HG03520 (cell line): ENCODE data around the gene ADAP1.
"Not testable (repeated sequence)": the region's sequence is repeated elsewhere in the genome, so short reads cannot be mapped to it uniquely, and the experiment has no call there.

ENCODE experiments used
- ATAC-seq: cut with Tn5 transposase; IDR thresholded peaks from one replicate; pipeline ENCODE4 v1.9.1; 2021; ENCODE audit warnings: mild to moderate bottlenecking, moderate library complexity; ENCODE audit not compliant: unreplicated experiment

ADAP1 gene

DNA sequence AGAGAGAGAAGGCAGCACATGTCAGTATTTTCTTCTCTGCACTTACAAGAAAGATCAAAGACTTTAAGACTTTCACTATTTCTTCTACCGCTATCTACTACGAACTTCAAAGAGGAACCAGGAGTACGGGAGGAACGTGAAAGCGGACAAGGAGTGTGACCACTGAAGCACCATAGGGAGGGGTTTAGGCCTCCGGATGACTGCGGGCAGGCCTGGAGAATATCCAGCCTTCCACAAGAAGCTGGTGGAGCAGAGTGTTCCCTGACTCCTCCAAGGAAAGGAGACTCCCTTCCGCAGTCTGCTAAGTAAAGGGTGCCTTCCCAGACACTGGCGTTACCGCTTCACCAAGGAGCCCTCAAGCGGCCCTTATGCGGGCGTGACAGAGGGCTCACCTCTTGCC, 6.5 kb upstream of the ADAP1 start:
- not testable (repeated sequence) for ATAC-seq

DNA sequence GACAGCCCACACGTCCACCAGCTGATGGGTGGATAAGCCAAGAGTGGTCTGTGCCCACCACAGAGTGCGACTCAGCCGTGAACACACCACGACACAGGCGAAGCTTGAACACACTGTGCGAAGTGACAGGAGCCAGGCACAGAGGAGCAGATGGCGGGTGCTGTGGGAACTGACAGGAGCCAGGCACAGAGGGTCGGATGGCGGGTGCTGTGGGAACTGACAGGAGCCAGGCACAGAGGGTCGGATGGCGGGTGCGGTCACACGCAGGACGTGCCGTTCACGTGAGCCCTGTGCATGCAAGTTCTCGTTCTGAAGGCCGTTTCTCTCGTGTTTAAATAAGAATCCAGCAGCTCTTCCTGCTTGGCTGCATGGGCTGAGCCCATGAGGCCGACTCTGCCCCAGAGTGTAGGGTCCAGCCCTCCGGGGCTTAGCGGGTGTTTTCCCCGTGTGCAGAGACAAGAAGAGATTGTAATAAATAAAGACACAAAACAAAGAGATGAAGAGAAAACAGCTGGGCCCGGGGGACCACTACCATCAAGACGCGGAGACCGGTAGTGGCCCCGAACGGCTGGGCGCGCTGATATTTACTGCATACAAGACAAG, 5.9 kb upstream of the ADAP1 start:
- ATAC-seq, result no peak

DNA sequence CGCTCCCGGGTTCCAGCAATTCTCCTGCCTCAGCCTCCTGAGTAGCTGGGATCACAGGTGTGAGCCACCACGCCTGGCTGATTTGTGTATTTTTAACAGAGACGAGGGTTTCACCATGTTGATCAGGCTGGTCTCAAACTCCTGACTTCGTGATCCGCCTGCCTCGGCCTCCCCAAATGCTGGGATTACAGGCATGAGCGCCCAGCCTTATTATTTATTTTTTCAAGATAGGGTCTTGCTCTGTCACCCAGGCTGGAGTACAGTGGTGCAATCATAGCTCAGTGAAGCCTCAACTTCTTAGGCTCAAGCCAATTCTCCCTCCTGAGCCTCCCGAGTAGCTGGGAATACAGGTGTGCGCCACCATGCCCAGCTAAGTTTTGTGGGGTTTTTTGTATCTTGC, 5.3 kb upstream of the ADAP1 start:
- ATAC-seq, result not testable (repeated sequence)

DNA sequence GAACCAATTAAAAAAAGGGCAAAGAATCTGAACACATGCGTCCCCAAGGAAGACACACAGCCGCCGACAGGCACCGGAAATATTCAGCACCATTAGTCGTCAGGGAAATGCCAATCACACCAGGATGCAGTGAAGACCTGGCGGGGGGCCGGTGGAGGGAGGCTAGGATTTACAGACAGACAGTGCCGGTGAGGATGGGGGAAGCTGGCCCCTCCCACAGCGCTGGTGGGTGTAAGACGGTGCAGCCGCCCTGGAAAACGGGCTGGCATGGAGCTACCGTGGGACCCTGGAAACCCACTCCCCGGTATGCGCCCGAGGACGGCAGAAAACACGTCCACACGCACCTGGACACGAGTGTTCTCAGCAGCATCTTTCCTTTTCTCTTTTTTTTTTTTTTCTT, 4.8 kb upstream of the ADAP1 start:
- ATAC-seq, result no peak

DNA sequence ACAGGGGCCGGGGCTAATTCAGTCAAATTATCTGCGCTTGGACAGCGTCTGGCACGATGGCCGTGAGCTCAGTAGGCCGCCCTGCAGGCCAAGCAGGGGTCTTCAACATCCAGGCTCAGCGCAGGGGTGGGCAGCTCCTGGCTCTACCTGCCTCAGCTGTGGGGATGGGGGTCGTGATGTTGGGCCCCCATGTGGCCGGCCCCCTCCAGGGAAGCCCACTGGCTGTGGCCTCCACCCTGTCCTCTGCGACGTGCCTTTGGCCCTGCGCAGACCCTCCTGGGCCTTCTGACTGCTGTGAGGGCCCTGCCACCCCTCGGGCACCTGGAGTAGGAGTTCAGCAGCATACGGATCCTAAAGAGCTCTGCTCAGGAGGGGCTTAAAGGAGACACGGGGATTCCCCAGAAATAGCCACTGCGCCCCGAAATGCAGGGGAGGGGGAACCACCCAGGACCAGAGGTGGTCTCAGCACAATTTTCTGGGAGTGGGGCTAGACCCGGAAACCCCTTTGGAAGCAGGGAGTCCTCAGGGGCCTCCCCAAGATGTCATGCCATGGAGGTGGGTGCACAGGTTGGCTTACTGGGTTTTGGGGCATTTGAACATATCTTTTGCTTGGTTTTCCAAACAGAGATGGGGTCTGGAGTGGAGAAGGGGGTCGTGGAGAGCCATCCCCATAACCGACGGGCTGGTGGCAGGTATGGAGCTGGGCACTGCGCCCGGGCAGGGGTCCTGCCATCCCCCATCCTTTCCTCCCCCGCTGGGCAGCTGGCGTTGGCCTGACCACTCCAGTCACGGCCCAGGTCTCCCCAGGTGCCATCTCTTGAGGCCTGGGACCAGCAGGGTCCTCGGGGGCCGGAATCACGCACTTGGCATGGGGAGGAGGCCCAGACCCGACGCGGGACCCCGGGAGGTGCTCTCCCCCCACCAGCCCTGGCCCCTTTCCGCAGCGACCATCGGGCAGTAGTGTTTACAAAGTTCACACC, 4.0 kb upstream of the ADAP1 start:
- ATAC-seq, result no peak

DNA sequence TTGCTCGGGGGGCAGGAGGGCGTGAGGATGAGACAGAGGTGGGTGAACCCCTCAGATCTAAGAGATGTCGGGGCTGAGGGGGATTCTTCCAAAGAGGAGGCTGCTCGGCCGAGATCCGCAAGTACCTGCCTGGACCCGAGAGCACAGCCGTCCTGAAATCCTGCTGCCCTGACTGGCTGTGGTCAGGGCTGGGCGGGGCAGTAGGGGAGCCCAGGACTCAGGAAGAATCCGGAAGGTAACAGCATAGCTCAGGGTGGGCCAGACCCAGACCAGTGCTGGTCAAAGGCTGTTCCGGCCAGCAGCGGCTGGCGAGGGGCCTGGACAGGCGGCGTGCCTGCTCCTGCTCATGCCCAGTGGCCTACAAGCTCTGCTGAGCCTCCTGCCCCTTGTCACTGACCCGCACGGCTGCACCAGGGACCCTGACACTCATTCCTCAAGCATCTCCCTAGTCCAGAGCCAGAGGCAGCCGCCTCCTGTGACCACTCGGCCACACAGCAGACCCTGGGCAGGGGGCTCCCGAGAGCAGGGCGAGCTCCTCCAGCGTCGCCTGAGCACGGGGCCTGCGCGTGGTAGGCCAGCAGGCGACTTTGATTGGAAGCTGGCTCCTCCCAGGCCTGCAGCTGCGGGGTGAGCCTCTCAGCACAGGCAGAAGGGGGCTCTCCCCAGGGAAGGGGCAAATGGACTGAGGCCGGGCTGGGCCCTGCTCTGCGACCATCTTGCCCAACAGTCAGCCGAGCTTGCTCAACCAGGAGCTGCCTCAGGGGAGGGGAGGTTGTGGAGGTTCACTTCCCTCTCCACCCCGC, 3.1 kb upstream of the ADAP1 start:
- no peak for ATAC-seq

DNA sequence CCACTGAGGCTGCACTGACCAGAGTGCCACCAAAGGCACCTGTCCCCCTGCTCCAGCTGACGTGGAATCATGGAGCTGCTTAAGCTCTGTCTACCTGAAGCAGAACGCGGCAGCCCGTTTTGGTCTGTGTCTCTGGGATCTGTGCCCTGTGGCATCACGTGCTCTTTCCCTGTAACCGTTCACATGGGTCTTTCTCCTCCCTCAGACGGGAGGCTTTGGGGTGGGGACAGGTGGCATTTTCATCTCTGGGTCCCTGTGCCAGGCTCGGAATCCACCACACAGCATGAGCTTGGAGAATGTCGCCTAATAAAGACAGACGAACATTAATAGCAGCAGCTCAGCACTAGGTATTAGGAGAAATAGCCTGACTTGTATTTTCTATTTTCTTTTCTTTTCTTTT, 1.6 kb upstream of the ADAP1 start:
- ATAC-seq, result no peak

DNA sequence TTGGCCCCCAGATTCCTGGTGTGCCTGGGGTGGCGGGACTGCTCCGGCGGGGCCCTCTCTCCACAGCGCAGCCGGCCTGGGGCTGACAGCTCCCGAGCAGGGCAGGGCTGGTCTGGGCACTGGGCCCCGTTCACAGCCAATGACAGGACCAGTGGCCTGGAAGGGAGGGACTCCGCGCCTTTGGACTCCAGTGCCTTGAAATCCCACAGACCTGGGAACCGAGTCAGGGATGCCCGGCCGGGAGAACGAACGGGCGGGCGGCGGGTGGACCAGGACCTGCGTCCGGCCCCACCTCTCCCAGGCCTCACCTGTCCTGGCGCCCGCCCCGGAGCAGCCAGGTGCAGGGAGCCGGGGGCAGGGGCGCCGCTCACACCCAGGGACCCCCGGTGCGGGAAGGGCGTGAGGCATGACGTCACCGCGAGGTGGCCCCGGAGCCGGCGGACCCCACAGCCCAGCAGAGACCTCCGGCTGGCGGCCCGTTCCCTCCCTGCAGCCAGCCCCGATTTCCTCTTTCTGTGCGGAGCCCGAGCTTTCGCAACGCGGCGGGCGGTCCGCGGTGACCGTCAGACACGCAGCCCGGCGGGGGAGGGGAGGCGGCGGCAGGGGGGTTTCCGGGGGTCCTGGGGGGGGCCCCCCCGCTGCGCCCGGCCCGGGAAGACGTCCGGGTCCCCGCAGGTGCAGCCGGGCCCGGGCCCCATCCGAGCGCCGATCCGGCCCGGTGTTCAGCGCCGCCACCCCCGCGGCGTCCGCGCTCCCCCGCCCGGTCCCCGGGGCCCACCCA, 743 bp downstream of the ADAP1 start:
- ATAC-seq, result peak; percentile 12

DNA sequence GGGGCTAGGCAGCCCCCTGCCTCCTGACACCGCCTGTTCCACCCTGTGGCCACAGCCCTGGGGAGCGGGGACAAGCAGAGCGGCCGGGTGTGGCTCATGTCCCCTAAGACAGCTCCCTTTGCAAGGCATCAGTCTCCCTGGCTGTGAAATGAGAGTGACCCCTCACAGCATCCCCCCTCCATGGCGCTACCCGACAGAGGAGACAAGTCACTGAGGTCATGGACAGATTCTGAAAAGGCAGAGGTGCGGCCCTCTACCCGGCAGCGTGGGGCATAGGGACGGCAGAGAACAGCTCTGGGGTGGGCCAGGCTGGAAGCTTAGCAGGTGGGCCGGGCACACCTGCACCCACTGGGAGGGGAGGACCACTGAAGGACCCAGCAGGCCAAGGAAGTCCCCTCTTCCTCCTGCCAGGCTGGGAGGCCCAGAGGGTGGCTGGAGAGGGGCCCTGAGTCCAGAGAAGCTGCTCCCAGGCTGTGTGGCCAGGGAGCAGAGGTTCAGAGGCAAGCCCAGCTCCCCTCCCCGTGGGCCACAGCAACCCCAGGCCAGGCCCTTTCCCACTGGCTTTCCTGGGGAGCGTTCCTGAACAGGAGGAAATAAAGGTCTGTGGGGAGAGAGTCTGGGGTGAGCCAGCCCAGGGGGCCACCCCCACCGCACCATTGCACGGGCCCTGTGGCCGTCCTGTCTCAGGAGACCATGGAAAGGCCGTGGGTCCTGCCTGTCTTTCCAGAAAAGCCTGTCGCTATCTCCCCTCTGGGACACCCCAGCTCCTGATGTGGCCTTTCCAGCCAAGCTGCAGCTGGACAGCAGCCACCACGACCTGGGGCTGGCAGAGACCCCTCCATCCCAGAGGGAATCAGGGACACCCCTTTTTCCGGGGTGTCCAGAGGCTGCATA, 1.7 kb downstream of the ADAP1 start:
- no peak for ATAC-seq

DNA sequence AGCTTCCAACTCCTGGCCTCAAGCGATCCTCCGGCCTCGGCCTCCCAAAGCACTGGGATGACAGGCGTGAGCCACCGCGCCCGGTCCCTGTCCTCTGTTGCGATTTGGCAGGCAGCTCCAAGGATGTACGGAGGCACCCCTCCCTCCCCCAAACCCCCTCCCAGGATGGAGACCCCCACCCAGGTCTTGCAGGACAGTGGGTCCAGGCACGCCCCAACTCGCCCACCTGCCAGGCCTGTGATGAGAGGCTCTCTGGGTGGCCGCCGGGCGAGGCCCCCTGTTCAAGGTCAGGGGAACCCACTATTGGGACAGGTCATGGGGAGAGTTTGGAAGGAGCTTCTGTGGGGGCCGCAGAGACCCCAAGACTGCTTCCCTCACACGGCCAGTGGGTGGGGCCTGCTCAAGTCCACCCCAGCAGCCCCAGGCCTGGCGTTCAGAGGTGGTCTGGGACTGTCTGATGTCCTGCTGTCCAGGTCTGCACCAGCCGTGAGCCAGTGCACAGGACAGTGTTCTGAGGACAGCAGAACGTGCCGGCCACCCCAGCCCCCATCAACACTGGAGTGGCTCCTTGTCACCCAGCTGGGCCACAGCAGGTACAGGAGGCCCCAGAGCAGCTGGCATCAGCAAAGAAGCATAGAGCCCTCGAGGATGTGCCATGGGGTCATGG, 2.5 kb downstream of the ADAP1 start:
- ATAC-seq, result no peak

DNA sequence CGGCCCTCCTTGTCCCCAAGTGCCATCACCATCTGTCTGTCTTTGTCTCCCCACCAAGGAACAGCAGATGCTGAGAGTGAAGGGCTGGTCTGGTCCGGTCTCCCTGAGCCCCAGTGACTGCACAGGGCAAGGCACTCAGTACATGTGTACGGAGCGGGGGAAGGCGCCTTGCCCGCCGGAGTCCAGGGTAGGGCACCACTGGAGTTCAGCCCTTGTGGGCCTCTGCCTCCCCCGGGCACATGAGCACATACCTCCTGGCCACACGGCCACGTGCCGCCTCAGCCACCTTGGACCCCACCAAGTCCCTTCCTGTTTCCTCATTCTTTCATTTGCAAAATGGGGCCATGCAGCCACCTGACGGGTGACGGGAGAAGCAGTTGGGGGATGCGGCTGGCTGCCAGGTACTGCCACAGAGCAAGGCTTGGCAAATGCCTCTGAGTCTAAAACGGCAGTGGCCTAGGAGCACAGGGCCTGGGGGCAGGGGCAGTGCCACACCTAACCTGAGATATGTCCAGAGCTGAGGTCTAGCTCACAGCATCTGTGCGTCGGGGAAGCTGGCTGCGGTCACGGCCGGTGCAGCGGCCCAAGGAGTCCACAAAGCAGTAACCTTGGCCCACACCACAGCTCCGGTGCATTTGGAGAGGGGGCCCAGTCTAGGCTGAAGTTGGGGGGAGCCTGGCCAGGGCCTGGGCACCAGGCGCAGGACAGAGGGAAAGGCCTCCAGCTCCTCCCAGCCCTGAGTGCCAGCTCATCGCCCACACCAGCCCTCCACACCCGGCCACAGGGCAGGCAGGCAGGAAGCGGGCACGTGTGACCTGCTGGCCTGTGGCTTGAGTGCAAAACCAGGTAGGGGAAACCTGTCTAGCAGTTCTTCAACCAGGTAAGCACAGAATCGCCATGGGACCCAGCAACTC, 5.2 kb downstream of the ADAP1 start:
- ATAC-seq, result no peak

DNA sequence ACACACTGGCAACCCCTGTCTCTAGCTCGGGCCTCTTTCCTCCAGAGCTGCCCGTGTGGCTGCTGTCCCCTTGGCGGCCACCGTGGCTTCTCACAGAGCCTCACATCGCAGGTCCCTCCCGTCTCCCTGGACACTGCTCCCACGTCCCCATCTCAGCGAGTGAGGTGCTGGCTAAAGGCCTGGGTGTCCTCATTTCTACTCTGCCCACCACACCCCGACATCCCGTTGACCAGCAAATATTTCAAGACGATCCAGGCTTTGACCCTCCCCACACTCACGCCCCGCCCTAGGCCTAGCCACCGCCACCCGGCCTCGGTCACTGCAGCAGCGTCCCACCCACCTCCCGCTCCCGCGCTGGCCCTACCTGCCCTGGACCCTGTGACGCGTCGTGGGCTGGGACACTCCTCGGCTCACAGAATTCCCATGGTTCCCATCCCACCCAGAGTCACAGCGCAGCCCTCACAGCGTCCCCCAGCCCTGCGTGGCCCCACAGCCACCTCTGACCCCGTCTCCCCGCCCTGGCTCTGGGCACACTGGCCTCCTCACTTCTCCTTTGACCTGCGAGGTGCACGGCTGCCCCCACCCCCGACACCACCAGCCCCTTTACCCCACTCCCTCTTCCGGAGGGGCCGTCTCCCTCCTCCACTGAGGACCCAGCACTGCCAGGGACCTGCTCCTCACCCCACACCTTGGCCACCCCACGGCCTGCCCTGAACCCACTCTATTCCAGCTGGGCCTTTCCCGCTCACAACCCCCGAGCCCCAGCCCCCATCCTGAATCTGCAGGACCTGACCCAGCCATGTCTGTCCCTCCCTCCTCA, 6.9 kb downstream of the ADAP1 start:
- no peak for ATAC-seq

DNA sequence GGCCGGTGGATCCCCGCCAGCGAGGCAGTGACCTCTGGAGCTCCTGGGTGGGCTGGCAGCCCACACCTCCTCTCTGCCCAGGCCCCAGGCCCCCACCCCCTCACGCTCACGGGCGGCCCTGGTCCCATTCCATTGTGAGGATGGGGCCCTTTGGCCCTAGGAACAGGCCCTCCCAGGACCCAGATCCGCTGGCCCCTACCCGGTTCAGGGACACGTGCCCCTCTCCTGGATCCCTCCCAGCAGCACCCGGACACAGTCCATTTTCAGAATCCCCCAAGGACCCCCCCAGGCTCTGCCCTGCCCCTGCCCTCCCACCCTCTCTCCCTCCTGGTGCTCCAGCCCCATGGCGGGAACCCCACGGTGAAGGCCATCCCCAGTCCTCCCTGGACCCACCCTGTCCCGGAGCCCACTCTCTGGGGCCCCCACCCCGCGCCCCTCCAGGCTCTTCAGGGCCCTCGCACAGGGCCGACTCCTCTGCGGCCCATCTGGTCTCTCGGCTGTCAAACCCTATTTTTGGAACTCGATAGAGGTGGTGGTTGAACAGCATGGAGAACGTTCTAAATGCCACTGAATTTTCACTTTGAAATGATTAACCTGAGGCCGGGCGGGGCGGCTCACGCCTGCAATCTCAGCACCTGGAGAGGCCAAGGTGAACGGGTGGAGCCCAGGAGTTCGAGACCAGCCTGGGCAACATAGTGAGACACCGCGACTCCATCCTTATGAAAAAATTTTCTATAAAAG, 8.1 kb downstream of the ADAP1 start:
- no peak for ATAC-seq

DNA sequence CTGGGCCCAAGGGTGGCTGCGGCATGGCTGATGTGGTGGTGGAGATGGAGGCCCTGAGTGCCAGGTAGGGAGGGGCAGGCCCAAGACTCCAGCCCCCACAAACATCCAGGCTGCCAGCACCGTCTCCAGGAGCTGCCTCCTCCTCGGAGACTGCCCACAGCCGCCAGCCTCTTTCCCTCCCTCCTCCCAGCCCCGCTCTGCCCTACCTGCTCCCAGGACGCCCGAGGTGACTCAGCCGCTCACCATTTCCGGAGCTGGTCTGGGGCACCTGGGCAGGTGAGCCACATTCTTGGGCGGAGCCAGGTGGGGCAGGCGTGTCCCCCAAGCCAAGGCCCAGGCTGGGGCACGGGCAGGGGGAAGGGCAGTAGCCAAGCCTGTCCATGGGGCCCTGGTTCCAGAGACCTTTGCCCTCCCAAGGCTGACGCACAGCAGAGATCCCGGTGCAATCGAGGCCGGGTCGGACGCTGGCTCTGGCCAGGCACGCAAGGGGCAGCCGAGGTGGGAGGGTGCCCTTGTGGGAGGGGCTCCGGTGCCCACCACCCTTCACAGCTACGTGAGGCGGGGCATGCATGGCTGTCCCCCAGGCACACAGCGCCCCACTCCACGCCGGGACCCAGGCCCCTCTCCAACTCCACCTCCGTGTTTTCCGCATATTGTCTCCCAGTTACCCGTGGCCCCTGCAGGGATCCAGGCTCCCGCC, 8.8 kb downstream of the ADAP1 start:
- no peak for ATAC-seq

DNA sequence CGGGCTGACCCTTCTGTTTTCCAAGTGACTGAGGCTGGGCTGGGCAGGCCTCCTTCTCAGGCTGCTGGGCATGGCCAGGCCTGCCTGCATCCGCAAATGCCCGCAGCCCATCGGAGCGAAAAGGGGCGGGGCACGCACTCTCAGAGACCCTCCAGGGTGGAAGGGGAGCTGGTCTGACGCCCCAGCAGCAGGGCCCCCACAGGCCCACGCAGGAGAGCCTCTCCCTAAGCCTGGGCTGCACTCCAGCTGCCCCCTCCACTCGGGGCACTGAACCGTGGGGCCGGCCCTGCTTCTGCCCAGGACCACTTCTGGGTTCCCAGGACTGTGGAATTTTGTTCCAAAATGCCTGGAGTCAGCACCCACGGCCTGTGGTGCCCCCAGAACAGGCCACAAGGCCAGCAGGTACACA, 9.3 kb downstream of the ADAP1 start:
- ATAC-seq, result no peak

DNA sequence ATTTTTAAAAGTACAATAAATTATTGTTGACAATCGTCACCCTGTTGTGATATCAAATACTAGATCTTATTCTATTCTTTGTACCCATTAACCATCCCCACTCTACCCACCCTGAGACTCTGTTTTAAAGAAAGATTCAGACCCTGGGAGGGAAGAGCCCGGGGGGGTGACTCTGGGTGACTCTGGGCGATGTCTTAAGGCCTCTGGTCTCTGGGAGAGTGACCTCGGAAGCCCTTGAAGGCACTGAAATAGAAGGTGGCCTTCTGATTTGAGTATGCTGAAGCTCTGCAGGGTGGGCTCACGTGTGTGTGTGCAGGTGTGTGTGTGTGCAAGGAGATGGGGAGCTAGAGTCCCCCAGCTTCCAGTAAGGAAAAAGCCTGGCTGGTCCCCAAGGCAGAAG, 9.7 kb downstream of the ADAP1 start:
- no peak for ATAC-seq
